ENCODE measurements around the gene KCNIP1. TPM values are rescaled to one million over a fixed set of nuclear protein-coding genes. Genes with fewer than 3 reads are reported as not detected.
A peak's percentile ranks its signal among the peaks of the same experiment; 100 is the strongest.

The KCNIP1 gene
- total RNA-seq, 4 donors from 2014 or later, result 0.94 to 1.6 (median 1.1) TPM; not detected in 1

GRCh38 chr5:170501361-170501760 lies 2.5 kb upstream of the KCNIP1 start:
- 60 to 92% methylated on average over 1 of the region's 1 CpG for WGBS, 2 donors (ENCODE audit: low coverage in 1 of 2)
- Histone ChIP-seq H3K27me3 (peaks cover 69% of the 10 kb centered on the region), H3K4me1 (peaks cover 0 to 14% (median 0%) of the 10 kb centered on the region in 3 donors), H3K36me3 (no peaks in the 10 kb centered on the region), H3K27ac (no peak overlapping the region), H3K9me3 (peaks cover 0 to 6% (median 0%) of the 10 kb centered on the region in 3 donors), H3K4me3 (no peak overlapping the region)
- ATAC-seq, result no peak
- no peak for TF ChIP-seq POLR2A (IDR thresholded peaks at IDR 0.05)
- no peak for TF ChIP-seq CTCF (IDR thresholded peaks at IDR 0.05)
- no peak for TF ChIP-seq POLR2AphosphoS5 (IDR thresholded peaks at IDR 0.05)
- no peak for TF ChIP-seq EP300 (IDR thresholded peaks at IDR 0.05)

- no peak for TF ChIP-seq POLR2AphosphoS5 (IDR thresholded peaks at IDR 0.05)
- no peak for TF ChIP-seq EP300 (IDR thresholded peaks at IDR 0.05)
- TF ChIP-seq CTCF (IDR thresholded peaks at IDR 0.05), result no peak
- TF ChIP-seq POLR2A (IDR thresholded peaks at IDR 0.05), result no peak
- H3K36me3 ChIP-seq, result no peaks in the 10 kb centered on the region
- H3K9me3 ChIP-seq, result peaks cover 0 to 6% (median 0%) of the 10 kb centered on the region in 3 donors
- no peak overlapping the region for H3K27ac ChIP-seq
- no peak overlapping the region for H3K4me3 ChIP-seq
- no peak for ATAC-seq
- peaks cover 0 to 14% (median 0%) of the 10 kb centered on the region in 3 donors for H3K4me1 ChIP-seq
- 29% methylated on average over 1 of the region's 2 CpGs; no CpG with 5 or more reads in 1 of the 2 donors for WGBS, 2 donors (ENCODE audit: low coverage in 1 of 2)
- peaks cover 69% of the 10 kb centered on the region for H3K27me3 ChIP-seq
Observed at GRCh38 chr5:170501931-170502330, 1.9 kb upstream of the KCNIP1 start.

GRCh38 chr5:170504616-170505266 lies 921 bp downstream of the KCNIP1 start:
- Histone ChIP-seq H3K36me3 (no peaks in the 10 kb centered on the region), H3K4me1 (peaks cover 0 to 14% (median 0%) of the 10 kb centered on the region in 3 donors), H3K27ac (no peak overlapping the region), H3K4me3 (peak overlapping the region in 1 of 2 donors; percentile 50), H3K9me3 (peaks cover 0 to 5% (median 0%) of the 10 kb centered on the region in 3 donors), H3K27me3 (peaks cover 59% of the 10 kb centered on the region)
- 80% methylated on average over 7 of the region's 23 CpGs; no CpG with 5 or more reads in 1 of the 2 donors for WGBS, 2 donors (ENCODE audit: low coverage in 1 of 2)
- no peak for ATAC-seq
- TF ChIP-seq EP300 (IDR thresholded peaks at IDR 0.05) (no peak), POLR2AphosphoS5 (IDR thresholded peaks at IDR 0.05) (no peak), CTCF (IDR thresholded peaks at IDR 0.05) (no peak), POLR2A (IDR thresholded peaks at IDR 0.05) (no peak)

GRCh38 chr5:170508036-170508435 lies 4.2 kb downstream of the KCNIP1 start:
- ATAC-seq, result no peak
- WGBS, 2 donors (ENCODE audit: low coverage in 1 of 2), result 83 to 100% methylated on average over 4 of the region's 5 CpGs
- H3K27me3 ChIP-seq, result peaks cover 28% of the 10 kb centered on the region
- peaks cover 0 to 14% (median 0%) of the 10 kb centered on the region in 3 donors for H3K4me1 ChIP-seq
- H3K4me3 ChIP-seq, result no peak overlapping the region
- no peaks in the 10 kb centered on the region for H3K9me3 ChIP-seq
- no peaks in the 10 kb centered on the region for H3K36me3 ChIP-seq
- TF ChIP-seq POLR2A (IDR thresholded peaks at IDR 0.05), result no peak
- no peak for TF ChIP-seq EP300 (IDR thresholded peaks at IDR 0.05)
- TF ChIP-seq CTCF (IDR thresholded peaks at IDR 0.05), result no peak
- TF ChIP-seq POLR2AphosphoS5 (IDR thresholded peaks at IDR 0.05), result no peak
- no peak overlapping the region for H3K27ac ChIP-seq

Data from gastroesophageal sphincter (tissue), 4 donors.